Suppressor macrophage treated with lipopolysaccharide for 4 hours (primary cell): Measurements from ENCODE around the gene LARP4.

Source experiments
- DNase-seq: peaks from one replicate; pipeline ENCODE4 v3.0.0-alpha.2; 2020

LARP4 gene

GRCh38 chr12:50529345-50529744 lies 128.7 kb downstream of the LARP4 start:
- DNase-seq, result peak; percentile 62
